ENCODE measurements around the gene OR1E2. TPM values are rescaled to one million over a fixed set of nuclear protein-coding genes. Genes with fewer than 3 reads are reported as not detected.

OR1E2 gene
- total RNA-seq, 6 experiments from 2014 or later: not detected

- no peaks in the 10 kb centered on the region for H3K36me3 ChIP-seq
- 23% methylated on average over 4 of the region's 4 CpGs for WGBS (ENCODE audit: insufficient coverage, low coverage, low lambda C conversion rate, missing lambda C conversion rate)
- ATAC-seq: peak; percentile 15 to 59 (median 37)
These were observed 41.6 kb upstream of the OR1E2 start for GRCh38 chr17:3475251-3475685.

GRCh38 chr17:3474212-3474611 lies 40.6 kb upstream of the OR1E2 start:
- H3K4me1 ChIP-seq: peaks cover 0 to 16% (median 5%) of the 10 kb centered on the region in 4 donors
- H3K36me3 ChIP-seq: no peaks in the 10 kb centered on the region
- WGBS (ENCODE audit: insufficient coverage, low coverage, low lambda C conversion rate, missing lambda C conversion rate): 3% methylated on average over 3 of the region's 3 CpGs
- peak; percentile 87 to 89 (median 88) for ATAC-seq
- no peaks in the 10 kb centered on the region for H3K9me3 ChIP-seq
- TF ChIP-seq CTCF (IDR thresholded peaks at IDR 0.05) (no peak), POLR2A (IDR thresholded peaks at IDR 0.05) (no peak)
- no peaks in the 10 kb centered on the region for H3K27me3 ChIP-seq
- H3K4me3 ChIP-seq: peak overlapping the region in 2 of 3 donors; percentile 9 to 19
- H3K27ac ChIP-seq: peak overlapping the region; percentile 30 to 93 (median 85)
- intact Hi-C loops (cut with DNase I): no loop called here
- no peak for DNase-seq

More at GRCh38 chr17:3475251-3475685, 41.6 kb upstream of the OR1E2 start:
- peak in 1 of 3 donors; percentile 66 for DNase-seq
- Histone ChIP-seq H3K27me3 (no peaks in the 10 kb centered on the region), H3K9me3 (no peaks in the 10 kb centered on the region), H3K4me1 (peaks cover 0 to 16% (median 5%) of the 10 kb centered on the region in 4 donors), H3K4me3 (no peak overlapping the region), H3K27ac (peak overlapping the region; percentile 30 to 93 (median 85))
- intact Hi-C loops (cut with DNase I): no loop called here
- TF ChIP-seq POLR2A (IDR thresholded peaks at IDR 0.05): no peak
- no peak for TF ChIP-seq CTCF (IDR thresholded peaks at IDR 0.05)

- H3K27ac ChIP-seq: no peak overlapping the region
- intact Hi-C loops (cut with DNase I): no loop called here
- peaks cover 0 to 16% (median 5%) of the 10 kb centered on the region in 4 donors for H3K4me1 ChIP-seq
- peak in 1 of 3 donors; percentile 42 for DNase-seq
- H3K27me3 ChIP-seq: no peaks in the 10 kb centered on the region
- no peaks in the 10 kb centered on the region for H3K9me3 ChIP-seq
- 80% methylated on average over 2 of the region's 21 CpGs for WGBS (ENCODE audit: insufficient coverage, low coverage, low lambda C conversion rate, missing lambda C conversion rate)
- H3K36me3 ChIP-seq: no peaks in the 10 kb centered on the region
- TF ChIP-seq CTCF (IDR thresholded peaks at IDR 0.05): no peak
- TF ChIP-seq POLR2A (IDR thresholded peaks at IDR 0.05): no peak
- H3K4me3 ChIP-seq: no peak overlapping the region
- ATAC-seq: no peak
These were observed 38.5 kb upstream of the OR1E2 start for GRCh38 chr17:3472137-3472536.

GRCh38 chr17:3471599-3471998 lies 38.0 kb upstream of the OR1E2 start, which contains the start of gene SPATA22:
SPATA22 (minus strand) TSS chr17:3471819; CDS start chr17:3469325, 2,494 bp downstream.
- 100% methylated on average over 1 of the region's 38 CpGs for WGBS (ENCODE audit: insufficient coverage, low coverage, low lambda C conversion rate, missing lambda C conversion rate)
- Histone ChIP-seq H3K36me3 (no peaks in the 10 kb centered on the region), H3K4me1 (peaks cover 0 to 16% (median 5%) of the 10 kb centered on the region in 4 donors), H3K27me3 (no peaks in the 10 kb centered on the region), H3K27ac (no peak within 1 kb of the TSS), H3K4me3 (no peak within 1 kb of the TSS), H3K9me3 (no peaks in the 10 kb centered on the region)
- ATAC-seq (no peak), DNase-seq (peak in 1 of 3 donors; percentile 46)
- intact Hi-C loops (cut with DNase I): no loop called here
- TF ChIP-seq POLR2A (IDR thresholded peaks at IDR 0.05) (no peak), CTCF (IDR thresholded peaks at IDR 0.05) (no peak)

Measured in right lobe of liver (tissue), 6 donors.